Neural progenitor cell (in vitro differentiated cells): ENCODE measurements around the gene BCL2L13.

Source experiments
- EZH2 ChIP-seq: fragments of 200-600 bp; sonication (generic); IDR thresholded peaks from 2 replicates; pipeline ENCODE4 v1.6.1; 2017; ENCODE audit warnings: antibody characterized with exemption, mild to moderate bottlenecking, moderate library complexity
- TF ChIP-seq, protein P1 (sequence below): fragments of 200-600 bp; sonication (generic); IDR thresholded peaks from 2 replicates; pipeline ENCODE4 v1.5.1; 2017; ENCODE audit warnings: antibody characterized with exemption, mild to moderate bottlenecking

DNA sequence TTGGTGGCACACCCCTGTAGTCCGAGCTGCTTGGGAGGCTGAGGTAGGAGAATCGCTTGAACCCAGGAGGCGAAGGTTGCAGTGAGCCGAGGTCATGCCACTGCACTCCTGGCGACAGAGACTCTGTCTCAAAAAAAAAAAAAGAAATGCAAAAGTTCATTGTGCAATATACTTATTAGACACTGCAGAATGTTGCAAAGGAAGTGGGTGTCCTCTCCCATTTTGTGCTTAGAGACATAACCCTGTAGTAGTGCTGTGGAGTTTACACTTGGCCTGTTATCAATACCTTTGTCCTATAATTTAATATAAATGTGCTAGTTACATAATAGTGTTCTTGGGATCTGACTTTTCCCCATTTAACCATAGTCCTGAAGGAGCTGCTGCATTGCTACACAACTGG, 9.4 kb downstream of the BCL2L13 start:
- TF ChIP-seq, protein P1, sequence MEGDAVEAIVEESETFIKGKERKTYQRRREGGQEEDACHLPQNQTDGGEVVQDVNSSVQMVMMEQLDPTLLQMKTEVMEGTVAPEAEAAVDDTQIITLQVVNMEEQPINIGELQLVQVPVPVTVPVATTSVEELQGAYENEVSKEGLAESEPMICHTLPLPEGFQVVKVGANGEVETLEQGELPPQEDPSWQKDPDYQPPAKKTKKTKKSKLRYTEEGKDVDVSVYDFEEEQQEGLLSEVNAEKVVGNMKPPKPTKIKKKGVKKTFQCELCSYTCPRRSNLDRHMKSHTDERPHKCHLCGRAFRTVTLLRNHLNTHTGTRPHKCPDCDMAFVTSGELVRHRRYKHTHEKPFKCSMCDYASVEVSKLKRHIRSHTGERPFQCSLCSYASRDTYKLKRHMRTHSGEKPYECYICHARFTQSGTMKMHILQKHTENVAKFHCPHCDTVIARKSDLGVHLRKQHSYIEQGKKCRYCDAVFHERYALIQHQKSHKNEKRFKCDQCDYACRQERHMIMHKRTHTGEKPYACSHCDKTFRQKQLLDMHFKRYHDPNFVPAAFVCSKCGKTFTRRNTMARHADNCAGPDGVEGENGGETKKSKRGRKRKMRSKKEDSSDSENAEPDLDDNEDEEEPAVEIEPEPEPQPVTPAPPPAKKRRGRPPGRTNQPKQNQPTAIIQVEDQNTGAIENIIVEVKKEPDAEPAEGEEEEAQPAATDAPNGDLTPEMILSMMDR = no peak
- no peak for TF ChIP-seq EZH2
